Neuronal stem cell (in vitro differentiated cells): ENCODE results near the gene TRAP1. TPM values are rescaled to one million over a fixed set of nuclear protein-coding genes. Genes with fewer than 3 reads are reported as not detected.

ENCODE experiments used
- DNase-seq: peaks from one replicate; pipeline ENCODE4 v3.0.0-alpha.2; 2013; ENCODE audit warnings: low spot score
- H2AFZ ChIP-seq: one replicate; pipeline ENCODE4 v1.6.1; 2013; ENCODE audit warnings: mild to moderate bottlenecking, low read length, inconsistent platforms
- H2AK5ac ChIP-seq: 2 replicates; pipeline ENCODE4 v1.6.1; 2013; ENCODE audit warnings: low read depth, mild to moderate bottlenecking, inconsistent platforms, low read length, moderate library complexity, mixed read lengths
- H2BK120ac ChIP-seq: 2 replicates; pipeline ENCODE4 v1.6.1; 2013; ENCODE audit warnings: low read depth, mild to moderate bottlenecking, inconsistent platforms, low read length, moderate library complexity, mixed read lengths
- H2BK12ac ChIP-seq: one replicate; pipeline ENCODE4 v1.6.1; 2013; ENCODE audit warnings: low read length, inconsistent platforms
- H2BK15ac ChIP-seq: 2 replicates; pipeline ENCODE4 v1.6.1; 2013; ENCODE audit warnings: mild to moderate bottlenecking, low read length, inconsistent platforms, mixed read lengths
- H2BK5ac ChIP-seq: one replicate; pipeline ENCODE4 v1.6.1; 2013; ENCODE audit warnings: inconsistent platforms, mild to moderate bottlenecking, low read length, moderate library complexity
- H3K14ac ChIP-seq: one replicate; pipeline ENCODE4 v1.6.1; 2013; ENCODE audit warnings: low read length, inconsistent platforms
- H3K18ac ChIP-seq: 2 replicates; pipeline ENCODE4 v1.6.1; 2013; ENCODE audit warnings: low read length, inconsistent platforms
- H3K23ac ChIP-seq: 2 replicates; pipeline ENCODE4 v1.6.1; 2013; ENCODE audit warnings: low read depth, mild to moderate bottlenecking, mixed read lengths, low read length, inconsistent platforms; ENCODE audit not compliant: poor library complexity
- H3K27ac ChIP-seq: replicated peaks from 3 replicates; pipeline ENCODE4 v1.5.1; 2013; ENCODE audit warnings: low read length, inconsistent platforms
- H3K27me3 ChIP-seq, 3 experiments: 2 replicates each; pipeline ENCODE4 v1.6.1; 2013; ENCODE audit warnings: low read length in 3 of 3, mild to moderate bottlenecking in 2 of 3, inconsistent platforms in 1 of 3, low read depth in 1 of 3, mixed read lengths in 1 of 3, moderate library complexity in 1 of 3; ENCODE audit not compliant: control insufficient read depth in 3 of 3, insufficient read depth in 3 of 3
- H3K36me3 ChIP-seq, 2 donors: replicated peaks in 1 of 2; 2 replicates each; pipeline ENCODE4 v1.6.1; 2013; ENCODE audit warnings: low read length in 2 of 2; ENCODE audit not compliant: control insufficient read depth in 2 of 2, insufficient read depth in 2 of 2
- H3K4ac ChIP-seq: 2 replicates; pipeline ENCODE4 v1.6.1; 2013; ENCODE audit warnings: inconsistent platforms, mild to moderate bottlenecking, low read length, moderate library complexity
- H3K4me1 ChIP-seq, 2 donors: 1 replicate in 1 of 2; 2 replicates in 1 of 2; pipeline ENCODE4 v1.6.1; 2013; ENCODE audit warnings: low read length in 2 of 2, low read depth in 1 of 2; ENCODE audit not compliant: control insufficient read depth in 2 of 2, insufficient read depth in 1 of 2
- H3K4me2 ChIP-seq: one replicate; pipeline ENCODE4 v1.6.1; 2013; ENCODE audit warnings: mild to moderate bottlenecking, low read length, inconsistent platforms; ENCODE audit not compliant: insufficient read depth, poor library complexity, severe bottlenecking
- H3K4me3 ChIP-seq, 2 donors: 2 replicates each; pipeline ENCODE4 v1.5.1; 2013; ENCODE audit warnings: low read length in 2 of 2, mild to moderate bottlenecking in 2 of 2, inconsistent platforms in 1 of 2, moderate library complexity in 1 of 2
- H3K79me1 ChIP-seq: one replicate; pipeline ENCODE4 v1.6.1; 2013; ENCODE audit warnings: low read depth, mild to moderate bottlenecking, inconsistent platforms, low read length, moderate library complexity
- H3K9ac ChIP-seq: one replicate; pipeline ENCODE4 v1.6.1; 2013; ENCODE audit warnings: mild to moderate bottlenecking, low read depth, low read length, inconsistent platforms; ENCODE audit not compliant: poor library complexity
- H3K9me3 ChIP-seq, 2 donors: replicated peaks in 1 of 2; 2 replicates each; pipeline versions ENCODE3 to v1.6.1; 2013; ENCODE audit warnings: low read length in 2 of 2, mild to moderate bottlenecking in 2 of 2, inconsistent platforms in 1 of 2, low read depth in 1 of 2, mixed read lengths in 1 of 2, moderate library complexity in 1 of 2; ENCODE audit not compliant: control insufficient read depth in 2 of 2, insufficient read depth in 1 of 2
- H4K8ac ChIP-seq: one replicate; pipeline ENCODE4 v1.6.1; 2013; ENCODE audit warnings: low read depth, mild to moderate bottlenecking, inconsistent platforms, low read length, moderate library complexity
- H4K91ac ChIP-seq: one replicate; pipeline ENCODE4 v1.6.1; 2013; ENCODE audit warnings: low read length, low read depth, mild to moderate bottlenecking, inconsistent platforms; ENCODE audit not compliant: poor library complexity
- WGBS, 2 donors: extraction: QIAGEN DNeasy Blood & Tissue Kit; methylation state at CpG; one replicate each; pipeline ENCODE4 v1.1.7; 2013; ENCODE audit warnings: missing lambda C conversion rate in 2 of 2, mixed read lengths in 1 of 2; ENCODE audit not compliant: insufficient read length in 2 of 2, insufficient replicate concordance in 1 of 2; ENCODE audit errors: extremely low coverage in 2 of 2; 5-methylcytosine and 5-hydroxymethylcytosine counted together
- polyA plus RNA-seq, 2 experiments: library from polyadenylated mRNA; stranded (reverse); fragments of 200-250 nt; gene quantifications; one replicate each; pipeline ENCODE4 v1.2.3, GENCODE V29; 2013

TRAP1 gene
- 156 TPM for polyA plus RNA-seq (2013, experiment 1 of 2)
- polyA plus RNA-seq (2013, experiment 2 of 2), result 144 TPM

GRCh38 chr16:3717235-3718018, at the start of gene TRAP1:
Gene TRAP1 (minus strand): TSS chr16:3717524. CDS start chr16:3717508, 16 bp downstream.
- Histone ChIP-seq H3K27ac (no peak within 1 kb of the TSS), H3K4me2 (peak within 1 kb of the TSS; percentile 84), H4K91ac (no peak within 1 kb of the TSS), H3K9me3 (no peaks in the 10 kb centered on the region), H3K14ac (peak within 1 kb of the TSS; percentile 99), H3K4ac (peak within 1 kb of the TSS; percentile 84), H2BK120ac (peak within 1 kb of the TSS; percentile 49), H3K23ac (peak within 1 kb of the TSS; percentile 99), H3K9ac (peak within 1 kb of the TSS; percentile 100), H2BK12ac (no peak within 1 kb of the TSS), H2BK15ac (peak within 1 kb of the TSS; percentile 88), H3K4me3 (peak within 1 kb of the TSS; percentile 99 to 100), H3K18ac (peak within 1 kb of the TSS; percentile 97), H3K27me3 (no peaks in the 10 kb centered on the region), H4K8ac (peak within 1 kb of the TSS; percentile 98), H3K79me1 (peaks cover 11% of the 10 kb centered on the region), H3K4me1 (peaks cover 1 to 4% of the 10 kb centered on the region in 2 donors), H2BK5ac (peak within 1 kb of the TSS; percentile 80), H2AFZ (peak within 1 kb of the TSS; percentile 99), H2AK5ac (peak within 1 kb of the TSS; percentile 94), H3K36me3 (peaks cover 8 to 28% of the 10 kb centered on the region in 2 donors)
- DNase-seq, result peak; percentile 76
- WGBS, 2 donors, result no CpG with 5 or more reads among the region's 95 CpGs

DNA sequence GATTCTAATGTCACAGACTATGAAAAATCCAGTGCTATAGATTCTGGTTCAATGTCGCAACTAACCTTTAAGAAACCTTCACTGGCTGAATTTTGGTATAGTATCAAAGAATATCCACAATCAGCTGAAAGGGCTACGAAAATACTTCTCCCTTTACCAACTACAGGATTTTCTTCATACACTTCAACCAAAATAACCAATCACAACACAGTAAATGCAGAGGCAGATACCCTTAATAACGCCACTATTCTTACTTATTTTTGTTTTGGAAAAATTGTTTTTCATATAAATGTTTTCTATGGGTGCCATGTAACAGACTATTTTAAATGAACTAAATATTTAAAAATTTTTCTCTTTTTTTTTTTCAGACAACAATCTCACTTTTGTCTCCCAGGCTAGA, 48.9 kb upstream of the TRAP1 start:
- no peak overlapping the region for H3K9ac ChIP-seq
- H4K8ac ChIP-seq, result no peak overlapping the region
- no peaks in the 10 kb centered on the region for H3K79me1 ChIP-seq
- H3K27me3 ChIP-seq, result no peaks in the 10 kb centered on the region
- H3K4me1 ChIP-seq, result no peaks in the 10 kb centered on the region
- no peak overlapping the region for H2BK12ac ChIP-seq
- no peak overlapping the region for H3K23ac ChIP-seq
- no peak for DNase-seq
- H3K27ac ChIP-seq, result no peak overlapping the region
- no peak overlapping the region for H3K4ac ChIP-seq
- peaks cover 51 to 92% of the 10 kb centered on the region in 2 donors for H3K36me3 ChIP-seq
- no peak overlapping the region for H3K14ac ChIP-seq
- no peak overlapping the region for H3K18ac ChIP-seq
- H2AFZ ChIP-seq, result no peak overlapping the region
- no peak overlapping the region for H3K4me2 ChIP-seq
- H3K4me3 ChIP-seq, result no peak overlapping the region
- WGBS, 2 donors, result no CpG with 5 or more reads among the region's 3 CpGs
- no peak overlapping the region for H2BK5ac ChIP-seq
- H2BK120ac ChIP-seq, result no peak overlapping the region
- H2AK5ac ChIP-seq, result no peak overlapping the region
- H2BK15ac ChIP-seq, result no peak overlapping the region
- H4K91ac ChIP-seq, result no peak overlapping the region
- H3K9me3 ChIP-seq, result no peaks in the 10 kb centered on the region

- Histone ChIP-seq H3K4me3 (no peak overlapping the region), H3K27ac (no peak overlapping the region), H2BK12ac (no peak overlapping the region), H2BK5ac (no peak overlapping the region), H3K4me2 (no peak overlapping the region), H3K18ac (no peak overlapping the region), H3K9ac (no peak overlapping the region), H3K4ac (no peak overlapping the region), H3K23ac (no peak overlapping the region), H2AFZ (no peak overlapping the region), H2BK120ac (no peak overlapping the region), H2BK15ac (no peak overlapping the region), H2AK5ac (no peak overlapping the region), H4K91ac (no peak overlapping the region), H3K27me3 (no peaks in the 10 kb centered on the region), H4K8ac (no peak overlapping the region), H3K36me3 (peaks cover 42 to 88% of the 10 kb centered on the region in 2 donors), H3K9me3 (no peaks in the 10 kb centered on the region), H3K79me1 (no peaks in the 10 kb centered on the region), H3K4me1 (no peaks in the 10 kb centered on the region), H3K14ac (no peak overlapping the region)
- no CpG with 5 or more reads among the region's 3 CpGs for WGBS, 2 donors
- no peak for DNase-seq
Measured at GRCh38 chr16:3764409-3764808, 47.1 kb upstream of the TRAP1 start.

GRCh38 chr16:3762107-3762750, 44.9 kb upstream of the TRAP1 start:
- no peak overlapping the region for H3K4me2 ChIP-seq
- H3K36me3 ChIP-seq, result peaks cover 35 to 88% of the 10 kb centered on the region in 2 donors

More at GRCh38 chr16:3762107-3762750, 44.9 kb upstream of the TRAP1 start:
- H2BK120ac ChIP-seq, result no peak overlapping the region
- no peaks in the 10 kb centered on the region for H3K9me3 ChIP-seq
- H2BK5ac ChIP-seq, result no peak overlapping the region
- H3K27me3 ChIP-seq, result no peaks in the 10 kb centered on the region
- no peak overlapping the region for H2BK15ac ChIP-seq
- no peak overlapping the region for H3K27ac ChIP-seq
- H3K79me1 ChIP-seq, result no peaks in the 10 kb centered on the region
- peak overlapping the region in 1 of 2 donors; percentile 37 for H3K4me3 ChIP-seq
- peak overlapping the region; percentile 22 for H3K23ac ChIP-seq
- WGBS, 2 donors, result no CpG with 5 or more reads among the region's 25 CpGs
- no peak for DNase-seq
- no peak overlapping the region for H4K91ac ChIP-seq
- H4K8ac ChIP-seq, result no peak overlapping the region
- H3K14ac ChIP-seq, result no peak overlapping the region
- no peak overlapping the region for H3K9ac ChIP-seq
- no peak overlapping the region for H2AK5ac ChIP-seq
- no peaks in the 10 kb centered on the region for H3K4me1 ChIP-seq
- H2AFZ ChIP-seq, result no peak overlapping the region
- no peak overlapping the region for H3K18ac ChIP-seq
- no peak overlapping the region for H3K4ac ChIP-seq
- H2BK12ac ChIP-seq, result no peak overlapping the region
